ENCODE measurements around the gene TRMT112.

DNA sequence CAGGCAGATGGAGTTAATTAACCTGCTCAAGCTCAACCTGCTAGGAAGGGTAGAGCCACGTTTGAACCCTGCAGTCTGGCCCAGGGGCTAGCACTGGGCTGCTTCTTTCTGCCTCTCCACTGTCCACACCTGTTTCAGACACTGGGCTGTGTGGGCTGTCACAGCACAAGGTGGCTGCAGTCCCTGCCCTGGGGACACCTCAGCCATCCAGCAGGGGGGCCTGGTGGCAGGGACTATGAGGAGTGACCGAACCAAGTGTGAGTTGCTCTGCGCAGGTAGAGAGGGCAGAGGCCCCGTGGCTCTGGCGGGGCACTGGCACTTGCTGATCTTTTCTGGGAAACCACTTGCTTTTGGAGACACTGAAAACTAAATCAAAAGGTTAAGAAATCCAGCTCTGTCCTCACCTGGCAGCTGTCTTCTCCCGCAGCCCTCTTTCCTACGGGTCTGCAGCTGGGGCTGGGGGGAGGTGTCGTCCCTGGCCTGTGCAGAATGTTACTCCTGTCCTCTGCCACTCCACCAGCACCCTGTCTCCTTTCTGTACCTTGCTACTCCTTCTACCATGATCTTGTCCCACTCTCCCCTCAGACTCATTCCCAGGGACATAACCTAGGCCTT lies 38.7 kb downstream of the TRMT112 start:
- TF ChIP-seq TAF1 (IDR thresholded peaks at IDR 0.05; ENCODE audit: low read depth, low read length) (no peak), SPI1 (IDR thresholded peaks at IDR 0.05; ENCODE audit: low read depth, low read length) (no peak)
